Loucy (cell line): ENCODE results near the gene LRIG3.

Experiments
- H2AFZ ChIP-seq: fragments of 200-600 bp; sonication (generic); 2 replicates; pipeline ENCODE4 v1.6.0; 2016; ENCODE audit warnings: antibody characterized with exemption, mild to moderate bottlenecking, low read length, moderate library complexity
- H3F3A ChIP-seq: fragments of 200-600 bp; 2 replicates; pipeline ENCODE4 v1.6.0; 2016; ENCODE audit warnings: antibody characterized with exemption, low read depth, mild to moderate bottlenecking
- H3K27me3 ChIP-seq: fragments of 200-600 bp; sonication (generic); 2 replicates; pipeline ENCODE4 v1.6.1; 2014; ENCODE audit warnings: low read length, mild to moderate bottlenecking; ENCODE audit not compliant: insufficient read depth, poor library complexity, severe bottlenecking
- H3K36me3 ChIP-seq: fragments of 200-600 bp; sonication (generic); 2 replicates; pipeline ENCODE4 v1.6.1; 2016; ENCODE audit warnings: low read length; ENCODE audit not compliant: insufficient read depth
- H3K4me1 ChIP-seq: fragments of 200-600 bp; sonication (generic); 2 replicates; pipeline ENCODE4 v1.5.1; 2014; ENCODE audit warnings: low read length, mild to moderate bottlenecking; ENCODE audit not compliant: insufficient read depth, poor library complexity, severe bottlenecking
- H3K4me2 ChIP-seq: fragments of 200-600 bp; sonication (generic); 2 replicates; pipeline ENCODE4 v1.6.0; 2014; ENCODE audit warnings: antibody characterized with exemption, low read length, low read depth, mild to moderate bottlenecking; ENCODE audit not compliant: poor library complexity, severe bottlenecking
- H3K4me3 ChIP-seq: fragments of 200-600 bp; sonication (generic); 2 replicates; pipeline ENCODE4 v1.5.1; 2014; ENCODE audit warnings: low read length, mild to moderate bottlenecking, mixed read lengths; ENCODE audit not compliant: poor library complexity, severe bottlenecking
- H3K79me2 ChIP-seq: fragments of 200-600 bp; sonication (generic); 2 replicates; pipeline ENCODE4 v1.6.1; 2014; ENCODE audit warnings: low read length; ENCODE audit not compliant: insufficient read depth
- H3K9ac ChIP-seq: fragments of 200-600 bp; sonication (generic); 2 replicates; pipeline ENCODE4 v1.6.0; 2014; ENCODE audit warnings: mild to moderate bottlenecking, low read depth, low read length, moderate library complexity; ENCODE audit not compliant: poor library complexity, severe bottlenecking
- H3K9me2 ChIP-seq: fragments of 200-600 bp; sonication (generic); replicated peaks from 2 replicates; pipeline ENCODE4 v1.6.1; 2016; ENCODE audit warnings: low read depth, low read length, mixed read lengths
- H3K9me3 ChIP-seq: fragments of 200-600 bp; sonication (generic); 2 replicates; pipeline ENCODE4 v1.6.1; 2014; ENCODE audit warnings: mild to moderate bottlenecking, antibody characterized with exemption, low read length, low read depth; ENCODE audit not compliant: insufficient read depth
- H4K20me1 ChIP-seq: fragments of 200-600 bp; sonication (generic); 2 replicates; pipeline ENCODE4 v1.6.0; 2014; ENCODE audit warnings: antibody characterized with exemption, low read length, mild to moderate bottlenecking; ENCODE audit not compliant: insufficient read depth, poor library complexity, severe bottlenecking
- CTCF ChIP-seq: fragments of 200-600 bp; sonication (generic); conservative IDR thresholded peaks from 2 replicates; pipeline ENCODE4 v1.5.1; 2014; ENCODE audit warnings: mild to moderate bottlenecking, antibody characterized with exemption, low read length
- EZH2phosphoT487 ChIP-seq: fragments of 200-600 bp; IDR thresholded peaks from 2 replicates; pipeline ENCODE4 v1.6.1; 2018; ENCODE audit warnings: antibody characterized with exemption, mild to moderate bottlenecking, moderate library complexity, borderline replicate concordance

The LRIG3 gene

GRCh38 chr12:58932806-58933681 is 12.7 kb upstream of the LRIG3 start:
- Histone ChIP-seq H3K9ac (no peak overlapping the region), H3K9me2 (no peaks in the 10 kb centered on the region; the same call in 1 of the 2 replicates), H3K27me3 (no peaks in the 10 kb centered on the region), H3K4me2 (no peak overlapping the region), H2AFZ (no peak overlapping the region), H3F3A (no peaks in the 10 kb centered on the region), H4K20me1 (no peaks in the 10 kb centered on the region), H3K4me1 (no peaks in the 10 kb centered on the region), H3K4me3 (no peak overlapping the region), H3K36me3 (no peaks in the 10 kb centered on the region), H3K79me2 (no peaks in the 10 kb centered on the region), H3K9me3 (no peaks in the 10 kb centered on the region)
- no peak for TF ChIP-seq EZH2phosphoT487
- TF ChIP-seq CTCF = no peak

GRCh38 chr12:58931518-58931917 is 11.2 kb upstream of the LRIG3 start:
- no peaks in the 10 kb centered on the region for H4K20me1 ChIP-seq
- no peak overlapping the region for H3K9ac ChIP-seq
- no peak for TF ChIP-seq CTCF
- no peak for TF ChIP-seq EZH2phosphoT487
- H3K27me3 ChIP-seq = no peaks in the 10 kb centered on the region
- H3K9me2 ChIP-seq = no peaks in the 10 kb centered on the region; the same call in 1 of the 2 replicates
- no peaks in the 10 kb centered on the region for H3K79me2 ChIP-seq
- no peaks in the 10 kb centered on the region for H3F3A ChIP-seq
- no peaks in the 10 kb centered on the region for H3K9me3 ChIP-seq
- no peaks in the 10 kb centered on the region for H3K36me3 ChIP-seq
- H2AFZ ChIP-seq = no peak overlapping the region
- H3K4me1 ChIP-seq = no peaks in the 10 kb centered on the region
- no peak overlapping the region for H3K4me2 ChIP-seq
- H3K4me3 ChIP-seq = no peak overlapping the region

- Histone ChIP-seq H2AFZ (no peak overlapping the region), H3K9me2 (no peaks in the 10 kb centered on the region; the same call in 1 of the 2 replicates)
These were observed 10.5 kb upstream of the LRIG3 start for GRCh38 chr12:58930770-58931324.

More at GRCh38 chr12:58930770-58931324, 10.5 kb upstream of the LRIG3 start:
- no peaks in the 10 kb centered on the region for H3K4me1 ChIP-seq
- H3K36me3 ChIP-seq = no peaks in the 10 kb centered on the region
- H3F3A ChIP-seq = no peaks in the 10 kb centered on the region
- no peak overlapping the region for H3K9ac ChIP-seq
- no peaks in the 10 kb centered on the region for H4K20me1 ChIP-seq
- H3K4me2 ChIP-seq = no peak overlapping the region
- no peaks in the 10 kb centered on the region for H3K9me3 ChIP-seq
- H3K27me3 ChIP-seq = no peaks in the 10 kb centered on the region
- TF ChIP-seq EZH2phosphoT487 = no peak
- H3K4me3 ChIP-seq = no peak overlapping the region
- H3K79me2 ChIP-seq = no peaks in the 10 kb centered on the region
